ENCODE data around the gene THEM5. TPM values are rescaled to one million over a fixed set of nuclear protein-coding genes. Genes with fewer than 3 reads are reported as not detected.

THEM5 gene
- polyA plus RNA-seq, 1 donor (not counting 4 experiments of a cell fraction or from before 2014, with no cell fraction given): 0.18 TPM

GRCh38 chr1:151825751-151826660 lies 27.5 kb downstream of the THEM5 start:
- Histone ChIP-seq H3K36me3 (ENCODE audit: control insufficient read depth in 2 of 2, extremely low read depth in 1 of 2, insufficient read depth in 2 of 2, low read length in 2 of 2) (no peaks in the 10 kb centered on the region), H2AFZ (ENCODE audit: control insufficient read depth, low read length) (no peak overlapping the region), H3K9me3 (ENCODE audit: control insufficient read depth, low read depth, low read length) (no peaks in the 10 kb centered on the region), H3K27ac (ENCODE audit: control insufficient read depth, insufficient read depth, low read length) (no peak overlapping the region), H3K9me1 (ENCODE audit: control insufficient read depth, extremely low read depth, insufficient read depth, low read length) (no peaks in the 10 kb centered on the region), H3K4me2 (ENCODE audit: control insufficient read depth, extremely low read depth, insufficient read depth, low read depth, low read length) (no peak overlapping the region), H3K9ac (ENCODE audit: control insufficient read depth, extremely low read depth, insufficient read depth, low read length) (no peak overlapping the region), H3K27me3 (ENCODE audit: control insufficient read depth, extremely low read depth, insufficient read depth, low read length) (no peaks in the 10 kb centered on the region), H3K4me1 (ENCODE audit: control insufficient read depth, extremely low read depth, insufficient read depth, low read length) (peaks cover 14% of the 10 kb centered on the region), H4K20me1 (ENCODE audit: control insufficient read depth, extremely low read depth, insufficient read depth, low read length) (no peaks in the 10 kb centered on the region), H3K79me2 (ENCODE audit: control insufficient read depth, insufficient read depth, low read length) (no peaks in the 10 kb centered on the region), H3K4me3 (ENCODE audit: control insufficient read depth in 2 of 3, extremely low read depth in 1 of 3, insufficient read depth in 2 of 3, low read depth in 1 of 3, low read length in 3 of 3) (no peak overlapping the region)
- dilution Hi-C loops (cut with MboI; ENCODE audit: extremely low pct_ligation_motif_present, low sequenced_read_pairs): no loop called here
- DNase-seq (ENCODE audit: low read depth, low spot score): no peak
- no peak for FAIRE-seq
- TF ChIP-seq EZH2 (IDR thresholded peaks at IDR 0.05; ENCODE audit: low read length) (no peak), CTCF (optimal IDR thresholded peaks at IDR 0.05 in 1 of 3, IDR thresholded peaks at IDR 0.05 in 1 of 3, conservative IDR thresholded peaks at IDR 0.05 in 1 of 3; ENCODE audit: extremely low read depth in 1 of 3, insufficient read depth in 2 of 3, low read length in 3 of 3) (no peak)

GRCh38 chr1:151825204-151825603 lies 28.3 kb downstream of the THEM5 start:
- Histone ChIP-seq H3K27me3 (ENCODE audit: control insufficient read depth, extremely low read depth, insufficient read depth, low read length) (no peaks in the 10 kb centered on the region), H3K4me3 (ENCODE audit: control insufficient read depth in 2 of 3, extremely low read depth in 1 of 3, insufficient read depth in 2 of 3, low read depth in 1 of 3, low read length in 3 of 3) (no peak overlapping the region), H3K9ac (ENCODE audit: control insufficient read depth, extremely low read depth, insufficient read depth, low read length) (no peak overlapping the region), H3K27ac (ENCODE audit: control insufficient read depth, insufficient read depth, low read length) (no peak overlapping the region), H3K9me3 (ENCODE audit: control insufficient read depth, low read depth, low read length) (no peaks in the 10 kb centered on the region), H3K79me2 (ENCODE audit: control insufficient read depth, insufficient read depth, low read length) (no peaks in the 10 kb centered on the region), H3K36me3 (ENCODE audit: control insufficient read depth in 2 of 2, extremely low read depth in 1 of 2, insufficient read depth in 2 of 2, low read length in 2 of 2) (no peaks in the 10 kb centered on the region), H3K9me1 (ENCODE audit: control insufficient read depth, extremely low read depth, insufficient read depth, low read length) (no peaks in the 10 kb centered on the region), H4K20me1 (ENCODE audit: control insufficient read depth, extremely low read depth, insufficient read depth, low read length) (no peaks in the 10 kb centered on the region), H2AFZ (ENCODE audit: control insufficient read depth, low read length) (no peak overlapping the region), H3K4me2 (ENCODE audit: control insufficient read depth, extremely low read depth, insufficient read depth, low read depth, low read length) (no peak overlapping the region), H3K4me1 (ENCODE audit: control insufficient read depth, extremely low read depth, insufficient read depth, low read length) (peaks cover 16% of the 10 kb centered on the region)
- TF ChIP-seq EZH2 (IDR thresholded peaks at IDR 0.05; ENCODE audit: low read length) (no peak), CTCF (optimal IDR thresholded peaks at IDR 0.05 in 1 of 3, IDR thresholded peaks at IDR 0.05 in 1 of 3, conservative IDR thresholded peaks at IDR 0.05 in 1 of 3; ENCODE audit: extremely low read depth in 1 of 3, insufficient read depth in 2 of 3, low read length in 3 of 3) (no peak)
- DNase-seq (ENCODE audit: low read depth, low spot score) (no peak), FAIRE-seq (no peak)
- dilution Hi-C loops (cut with MboI; ENCODE audit: extremely low pct_ligation_motif_present, low sequenced_read_pairs): no loop called here
